GM08714 (cell line): Measurements from ENCODE around the gene PIAS4.
"Not testable (repeated sequence)": the region's sequence is repeated elsewhere in the genome, so short reads cannot be mapped to it uniquely, and the experiment has no call there.

Experiments used
- H3K4me3 ChIP-seq: fragments of 200-500 bp; sonication (Bioruptor generic); 2 replicates; pipeline ENCODE4 v1.5.1; 2014; ENCODE audit warnings: mild to moderate bottlenecking, low read length, inconsistent platforms
- ZNF274 ChIP-seq: IDR thresholded peaks from 2 replicates; pipeline ENCODE4 v1.6.1; 2012; ENCODE audit warnings: mild to moderate bottlenecking, low read depth, low read length

PIAS4 gene

GRCh38 chr19:3981736-3982681 lies 25.5 kb upstream of the PIAS4 start:
- no peak for TF ChIP-seq ZNF274
- no peak overlapping the region for H3K4me3 ChIP-seq

- TF ChIP-seq ZNF274, result no peak
- H3K4me3 ChIP-seq, result peak overlapping the region; percentile 91; the same call in 1 of the 2 replicates
These were observed 24.6 kb upstream of the PIAS4 start for GRCh38 chr19:3982701-3983541.

GRCh38 chr19:3983542-3983914 lies 24.0 kb upstream of the PIAS4 start:
- TF ChIP-seq ZNF274, result no peak
- H3K4me3 ChIP-seq, result peak overlapping the region; percentile 91

GRCh38 chr19:3983936-3984583 lies 23.5 kb upstream of the PIAS4 start:
- H3K4me3 ChIP-seq, result peak overlapping the region; percentile 91
- TF ChIP-seq ZNF274, result no peak

- H3K4me3 ChIP-seq, result peak overlapping the region; percentile 91
- no peak for TF ChIP-seq ZNF274
These were observed 23.0 kb upstream of the PIAS4 start for GRCh38 chr19:3984584-3984907.

GRCh38 chr19:3984908-3985642 lies 22.5 kb upstream of the PIAS4 start, which contains the start of gene EEF2:
Gene EEF2 (minus strand): TSS chr19:3985463. CDS start chr19:3985380, 83 bp downstream.
- no peak for TF ChIP-seq ZNF274
- H3K4me3 ChIP-seq, result peak within 1 kb of the TSS; percentile 91

- H3K4me3 ChIP-seq, result peak overlapping the region; percentile 70
- no peak for TF ChIP-seq ZNF274
These were observed 21.8 kb upstream of the PIAS4 start for GRCh38 chr19:3985643-3986259.

- peak overlapping the region; percentile 70 for H3K4me3 ChIP-seq
- no peak for TF ChIP-seq ZNF274
These were observed 21.1 kb upstream of the PIAS4 start for GRCh38 chr19:3986260-3987041.

- no peak for TF ChIP-seq ZNF274
- peak overlapping the region; percentile 70; the same call in 1 of the 2 replicates for H3K4me3 ChIP-seq
These were observed 19.7 kb upstream of the PIAS4 start for GRCh38 chr19:3987619-3988371.

GRCh38 chr19:3990815-3991117 lies 16.8 kb upstream of the PIAS4 start:
- H3K4me3 ChIP-seq, result no peak overlapping the region
- TF ChIP-seq ZNF274, result no peak

GRCh38 chr19:3995607-3996006 lies 11.9 kb upstream of the PIAS4 start:
- no peak for TF ChIP-seq ZNF274
- H3K4me3 ChIP-seq, result no peak overlapping the region

GRCh38 chr19:3998667-3999412 lies 8.7 kb upstream of the PIAS4 start:
- H3K4me3 ChIP-seq, result not testable (repeated sequence)

- H3K4me3 ChIP-seq, result not testable (repeated sequence)
These were observed 6.7 kb upstream of the PIAS4 start for GRCh38 chr19:4000798-4001197.

GRCh38 chr19:4005436-4005835 lies 2.1 kb upstream of the PIAS4 start:
- H3K4me3 ChIP-seq, result not testable (repeated sequence)
